Smooth muscle cell (in vitro differentiated cells): ENCODE measurements around the gene NRDC. TPM values are rescaled to one million over a fixed set of nuclear protein-coding genes. Genes with fewer than 3 reads are reported as not detected.

Experiments
- DNase-seq: peaks from one replicate; lab custom pipeline; 2025; ENCODE audit not compliant: unreplicated experiment; lab: John Stamatoyannopoulos, UW
- H2AFZ ChIP-seq: fragments of 200-600 bp; sonication (generic); 2 replicates; pipeline ENCODE4 v1.6.0; 2016; ENCODE audit warnings: antibody characterized with exemption, low read depth, mild to moderate bottlenecking
- H3F3A ChIP-seq: fragments of 200-600 bp; sonication (generic); 2 replicates; pipeline ENCODE4 v1.6.0; 2017; ENCODE audit warnings: antibody characterized with exemption, low read depth
- H3K27ac ChIP-seq: fragments of 200-600 bp; sonication (generic); 2 replicates; pipeline ENCODE4 v1.5.1; 2016; ENCODE audit warnings: low read depth, mild to moderate bottlenecking
- H3K27me3 ChIP-seq: fragments of 200-600 bp; sonication (generic); 2 replicates; pipeline ENCODE4 v1.6.1; 2016; ENCODE audit warnings: low read depth, mild to moderate bottlenecking
- H3K36me3 ChIP-seq: fragments of 200-600 bp; sonication (generic); 2 replicates; pipeline ENCODE4 v1.5.1; 2016; ENCODE audit warnings: low read depth
- H3K4me1 ChIP-seq: fragments of 200-600 bp; sonication (generic); 2 replicates; pipeline ENCODE4 v1.5.1; 2016; ENCODE audit warnings: low read depth
- H3K4me2 ChIP-seq: fragments of 200-600 bp; sonication (generic); 2 replicates; pipeline ENCODE4 v1.6.0; 2016; ENCODE audit warnings: mild to moderate bottlenecking
- H3K4me3 ChIP-seq: fragments of 200-600 bp; sonication (generic); 2 replicates; pipeline ENCODE4 v1.5.1; 2016; ENCODE audit warnings: mild to moderate bottlenecking
- H3K79me2 ChIP-seq: fragments of 200-600 bp; sonication (generic); 2 replicates; pipeline ENCODE4 v1.6.0; 2016; ENCODE audit warnings: low read depth, mild to moderate bottlenecking
- H3K9ac ChIP-seq: fragments of 200-600 bp; sonication (generic); 2 replicates; pipeline ENCODE4 v1.6.0; 2016; ENCODE audit warnings: low read depth
- H3K9me3 ChIP-seq: fragments of 200-600 bp; sonication (generic); replicated peaks from 2 replicates; pipeline ENCODE4 v1.5.1; 2016; ENCODE audit warnings: low read depth
- H4K20me1 ChIP-seq: fragments of 200-600 bp; sonication (generic); 2 replicates; pipeline ENCODE4 v1.6.0; 2016; ENCODE audit warnings: low read depth
- CTCF ChIP-seq: fragments of 200-600 bp; sonication (generic); IDR thresholded peaks from 2 replicates; pipeline ENCODE4 v1.5.1; 2017; ENCODE audit warnings: borderline replicate concordance, mild to moderate bottlenecking, antibody characterized with exemption; ENCODE audit not compliant: insufficient read depth, poor library complexity, severe bottlenecking
- WGBS: methylation state at CpG from one replicate; pipeline ENCODE4 v1.1.7; 2016; ENCODE audit warnings: low lambda C conversion rate; 5-methylcytosine and 5-hydroxymethylcytosine counted together
- polyA plus RNA-seq: library from polyadenylated mRNA; unstranded; fragments of >200 nt; fragmentation: Nextera tagmentation; extraction: Ambion mirVana; gene quantifications from 2 replicates; pipeline ENCODE4 v1.2.1, GENCODE V29; 2016
- total RNA-seq: library from RNA; depleted of rRNA; stranded (reverse); fragments of >200 nt; gene quantifications from 2 replicates; pipeline ENCODE4 v1.2.3, GENCODE V29; 2014

Gene NRDC
- total and polyA plus RNA-seq, 2 experiments from 2014 or later, result 81.5 to 96.1 TPM

GRCh38 chr1:51863384-51863783, 15.1 kb downstream of the NRDC start:
- no peak for DNase-seq
- H4K20me1 ChIP-seq, result peaks cover 98% of the 10 kb centered on the region

GRCh38 chr1:51861669-51862068, 16.9 kb downstream of the NRDC start:
- peaks cover 96% of the 10 kb centered on the region for H4K20me1 ChIP-seq
- no peak overlapping the region for H3K4me2 ChIP-seq
- no peak for DNase-seq
- no peak overlapping the region for H3K4me3 ChIP-seq
- no peak overlapping the region for H3K9ac ChIP-seq
- no peak overlapping the region for H3K27ac ChIP-seq
- H3F3A ChIP-seq, result no peaks in the 10 kb centered on the region
- TF ChIP-seq CTCF, result no peak
- H3K79me2 ChIP-seq, result peaks cover 77% of the 10 kb centered on the region
- H2AFZ ChIP-seq, result no peak overlapping the region
- no peaks in the 10 kb centered on the region for H3K4me1 ChIP-seq
- H3K36me3 ChIP-seq, result no peaks in the 10 kb centered on the region
- WGBS, result 79% methylated on average over 5 of the region's 5 CpGs
- H3K27me3 ChIP-seq, result no peaks in the 10 kb centered on the region
- H3K9me3 ChIP-seq, result no peaks in the 10 kb centered on the region

More at GRCh38 chr1:51863384-51863783, 15.1 kb downstream of the NRDC start:
- Histone ChIP-seq H3K36me3 (no peaks in the 10 kb centered on the region), H3K4me1 (no peaks in the 10 kb centered on the region), H3K27me3 (no peaks in the 10 kb centered on the region), H3K4me3 (no peak overlapping the region), H3K4me2 (no peak overlapping the region), H3K79me2 (peaks cover 90% of the 10 kb centered on the region), H3F3A (no peaks in the 10 kb centered on the region), H3K9me3 (no peaks in the 10 kb centered on the region), H2AFZ (no peak overlapping the region), H3K27ac (no peak overlapping the region), H3K9ac (no peak overlapping the region)
- WGBS, result 100% methylated on average over 2 of the region's 2 CpGs
- TF ChIP-seq CTCF, result no peak

GRCh38 chr1:51859735-51860134, 18.8 kb downstream of the NRDC start:
- no peaks in the 10 kb centered on the region for H3K27me3 ChIP-seq
- no peak overlapping the region for H3K27ac ChIP-seq
- no peaks in the 10 kb centered on the region for H3F3A ChIP-seq
- TF ChIP-seq CTCF, result no peak
- no peaks in the 10 kb centered on the region for H3K9me3 ChIP-seq
- H3K9ac ChIP-seq, result no peak overlapping the region
- no peaks in the 10 kb centered on the region for H3K4me1 ChIP-seq
- H2AFZ ChIP-seq, result no peak overlapping the region
- H3K79me2 ChIP-seq, result peaks cover 69% of the 10 kb centered on the region
- H3K4me3 ChIP-seq, result no peak overlapping the region
- no peak for DNase-seq
- WGBS, result 82% methylated on average over 2 of the region's 2 CpGs
- no peak overlapping the region for H3K4me2 ChIP-seq
- H4K20me1 ChIP-seq, result peaks cover 91% of the 10 kb centered on the region
- no peaks in the 10 kb centered on the region for H3K36me3 ChIP-seq

- WGBS, result 94% methylated on average over 2 of the region's 2 CpGs
- no peaks in the 10 kb centered on the region for H3K4me1 ChIP-seq
- peaks cover 65% of the 10 kb centered on the region for H3K79me2 ChIP-seq
- H2AFZ ChIP-seq, result no peak overlapping the region
- no peak overlapping the region for H3K4me3 ChIP-seq
- no peaks in the 10 kb centered on the region for H3K9me3 ChIP-seq
- no peak overlapping the region for H3K9ac ChIP-seq
- no peak overlapping the region for H3K27ac ChIP-seq
- no peak overlapping the region for H3K4me2 ChIP-seq
- no peak for DNase-seq
- H3F3A ChIP-seq, result no peaks in the 10 kb centered on the region
- H3K36me3 ChIP-seq, result no peaks in the 10 kb centered on the region
- no peaks in the 10 kb centered on the region for H3K27me3 ChIP-seq
- no peak for TF ChIP-seq CTCF
- H4K20me1 ChIP-seq, result peaks cover 91% of the 10 kb centered on the region
Measured at GRCh38 chr1:51859333-51859732, 19.2 kb downstream of the NRDC start.
